ENCODE results near the gene C1QTNF12.

The C1QTNF12 gene

GRCh38 chr1:1240822-1241587, 5.5 kb downstream of the C1QTNF12 start:
- TF ChIP-seq MAX (IDR thresholded peaks at IDR 0.05) (no peak), ZBTB7A (IDR thresholded peaks at IDR 0.05; ENCODE audit: low read depth) (peak; percentile 61; the same call in 1 of the 2 replicates)

- TF ChIP-seq TAF1 (IDR thresholded peaks at IDR 0.05; ENCODE audit: low read depth) = no peak
- no peak for TF ChIP-seq ZBTB7A (IDR thresholded peaks at IDR 0.05; ENCODE audit: low read depth)
- no peak for TF ChIP-seq CREB1 (IDR thresholded peaks at IDR 0.05; ENCODE audit: low read depth)
- no peak for TF ChIP-seq MAX (IDR thresholded peaks at IDR 0.05)
- no peak for TF ChIP-seq TCF12 (IDR thresholded peaks at IDR 0.05; ENCODE audit: low read depth)
Measured at GRCh38 chr1:1240348-1240732, 6.2 kb downstream of the C1QTNF12 start.

GRCh38 chr1:1239614-1240347, 6.7 kb downstream of the C1QTNF12 start:
- no peak for TF ChIP-seq EGR1 (IDR thresholded peaks at IDR 0.05)
- TF ChIP-seq CEBPB (IDR thresholded peaks at IDR 0.05) = no peak
- TF ChIP-seq TAF1 (IDR thresholded peaks at IDR 0.05; ENCODE audit: low read depth) = no peak
- TF ChIP-seq MAX (IDR thresholded peaks at IDR 0.05) = no peak
- TF ChIP-seq USF1 (IDR thresholded peaks at IDR 0.05) = no peak
- no peak for TF ChIP-seq REST (IDR thresholded peaks at IDR 0.05; ENCODE audit: low read depth)
- no peak for TF ChIP-seq NFIC (IDR thresholded peaks at IDR 0.05)
- no peak for TF ChIP-seq EP300 (IDR thresholded peaks at IDR 0.05; ENCODE audit: borderline replicate concordance)
- no peak for TF ChIP-seq ZBTB7A (IDR thresholded peaks at IDR 0.05; ENCODE audit: low read depth)
- no peak for TF ChIP-seq RAD21 (IDR thresholded peaks at IDR 0.05; ENCODE audit: low read depth)
- no peak for TF ChIP-seq TEAD4 (IDR thresholded peaks at IDR 0.05)
- TF ChIP-seq FOXM1 (IDR thresholded peaks at IDR 0.05; ENCODE audit: borderline replicate concordance, low read depth) = no peak
- no peak for TF ChIP-seq CREB1 (IDR thresholded peaks at IDR 0.05; ENCODE audit: low read depth)
- TF ChIP-seq TCF12 (IDR thresholded peaks at IDR 0.05; ENCODE audit: low read depth) = no peak
- TF ChIP-seq YY1 (IDR thresholded peaks at IDR 0.05; ENCODE audit: low read depth) = no peak

- TF ChIP-seq RAD21 (IDR thresholded peaks at IDR 0.05; ENCODE audit: low read depth) (no peak), EP300 (IDR thresholded peaks at IDR 0.05; ENCODE audit: borderline replicate concordance) (no peak), TAF1 (IDR thresholded peaks at IDR 0.05; ENCODE audit: low read depth) (no peak), YY1 (IDR thresholded peaks at IDR 0.05; ENCODE audit: low read depth) (no peak), MAX (IDR thresholded peaks at IDR 0.05) (no peak), CEBPB (IDR thresholded peaks at IDR 0.05) (no peak), EGR1 (IDR thresholded peaks at IDR 0.05) (no peak), NFIC (IDR thresholded peaks at IDR 0.05) (no peak), USF1 (IDR thresholded peaks at IDR 0.05) (no peak)
Measured at GRCh38 chr1:1239227-1239613, 7.3 kb downstream of the C1QTNF12 start.

GRCh38 chr1:1238702-1239178, 7.8 kb downstream of the C1QTNF12 start:
- TF ChIP-seq EP300 (IDR thresholded peaks at IDR 0.05; ENCODE audit: borderline replicate concordance) = no peak
- no peak for TF ChIP-seq TCF12 (IDR thresholded peaks at IDR 0.05; ENCODE audit: low read depth)
- no peak for TF ChIP-seq CREB1 (IDR thresholded peaks at IDR 0.05; ENCODE audit: low read depth)
- no peak; the same call in 1 of the 2 replicates for TF ChIP-seq ZBTB7A (IDR thresholded peaks at IDR 0.05; ENCODE audit: low read depth)
- TF ChIP-seq CEBPB (IDR thresholded peaks at IDR 0.05) = no peak
- TF ChIP-seq NFIC (IDR thresholded peaks at IDR 0.05) = no peak
- TF ChIP-seq MAX (IDR thresholded peaks at IDR 0.05) = no peak
- TF ChIP-seq REST (IDR thresholded peaks at IDR 0.05; ENCODE audit: low read depth) = no peak
